ENCODE results near the gene EMC10.
A peak's percentile ranks its signal among the peaks of the same experiment; 100 is the strongest.
"Not testable (repeated sequence)": the region's sequence is repeated elsewhere in the genome, so short reads cannot be mapped to it uniquely, and the experiment has no call there.

EMC10 gene

DNA sequence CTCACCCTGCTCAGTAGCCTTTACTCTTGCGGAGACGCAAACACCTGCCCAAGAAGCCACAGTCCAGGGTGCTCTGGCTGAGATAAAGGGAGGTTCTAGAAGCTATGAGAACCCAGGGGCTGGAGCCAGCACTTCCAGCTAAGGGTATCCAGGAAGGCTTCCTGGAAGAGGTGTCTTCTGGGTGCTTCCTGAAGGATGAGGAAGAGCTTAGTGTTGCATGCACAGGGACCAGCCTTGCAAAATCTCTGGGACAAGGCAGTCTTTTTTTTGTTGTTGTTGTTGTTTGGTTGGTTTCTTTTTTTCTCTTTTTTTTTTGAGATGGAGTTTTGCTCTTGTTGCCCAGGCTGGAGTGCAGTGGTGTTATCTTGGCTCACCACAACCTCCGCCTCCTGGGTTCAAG lies 23.1 kb upstream of the EMC10 start:
- DNase-seq = no peak

DNA sequence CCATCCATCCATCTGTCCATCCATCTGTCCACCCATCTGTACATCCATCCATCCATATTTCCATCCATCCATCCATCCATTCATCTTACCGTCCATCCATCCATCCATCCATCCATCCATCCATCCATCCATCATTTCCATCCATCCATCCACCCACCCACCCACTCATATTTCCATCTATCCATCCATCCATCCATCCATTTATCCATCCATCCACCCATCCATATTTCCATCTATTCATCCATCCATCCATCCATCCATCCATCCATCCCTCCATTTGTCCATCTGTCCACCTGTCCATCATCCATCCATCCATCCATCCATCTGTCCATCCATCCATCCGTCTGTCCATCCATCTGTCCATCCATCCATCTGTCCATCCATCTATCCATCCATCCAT lies 20.3 kb upstream of the EMC10 start:
- no peak for DNase-seq

DNA sequence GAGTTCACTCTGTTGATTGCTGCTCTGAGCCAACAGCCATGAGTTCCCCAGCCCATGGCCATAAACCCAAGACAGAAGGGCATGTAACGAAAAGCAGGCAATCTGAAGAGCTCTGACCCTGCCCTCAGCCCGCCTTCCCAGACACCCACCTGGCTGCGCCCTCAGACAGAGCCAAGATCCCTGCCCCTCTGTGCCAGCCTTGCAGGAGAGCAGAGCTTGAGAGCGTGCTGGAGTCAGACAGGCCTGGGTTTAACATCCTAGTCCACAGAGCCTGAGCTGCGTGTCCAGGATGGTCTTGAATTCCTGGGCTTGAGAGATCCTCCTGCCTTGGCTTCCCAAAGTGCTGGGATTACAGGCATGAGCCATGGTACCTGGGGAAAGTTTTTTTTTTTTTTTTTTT lies 19.0 kb upstream of the EMC10 start:
- DNase-seq = no peak

DNA sequence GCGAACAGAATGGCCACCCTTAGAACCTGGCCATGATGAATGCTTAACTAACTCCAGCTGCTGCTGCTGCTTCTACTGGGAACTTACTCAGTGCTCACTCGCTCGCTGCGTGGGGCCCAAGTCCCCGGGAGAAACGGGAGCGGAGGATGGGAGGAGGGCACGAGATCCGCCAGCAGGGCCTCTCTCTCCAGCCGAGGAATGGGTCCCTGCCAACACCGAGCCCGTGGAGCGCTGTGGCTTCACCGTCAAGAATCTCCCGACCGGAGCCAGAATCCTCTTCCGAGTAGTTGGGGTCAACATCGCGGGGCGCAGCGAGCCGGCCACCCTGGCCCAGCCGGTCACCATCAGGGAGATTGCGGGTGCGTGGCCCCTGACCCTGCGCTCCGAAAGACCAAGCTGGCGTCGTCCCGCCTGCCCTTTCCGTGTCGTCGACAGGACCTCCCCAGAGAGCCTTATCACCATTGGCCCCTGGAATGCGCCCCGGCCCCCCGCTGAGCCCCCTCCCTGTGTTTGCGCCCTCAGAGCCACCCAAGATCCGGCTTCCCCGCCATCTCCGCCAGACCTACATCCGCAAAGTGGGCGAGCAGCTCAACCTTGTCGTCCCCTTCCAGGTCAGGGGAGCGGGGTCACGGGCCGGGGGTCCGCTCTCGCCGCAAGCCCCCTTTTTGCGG lies 17.8 kb upstream of the EMC10 start:
- no peak for DNase-seq

DNA sequence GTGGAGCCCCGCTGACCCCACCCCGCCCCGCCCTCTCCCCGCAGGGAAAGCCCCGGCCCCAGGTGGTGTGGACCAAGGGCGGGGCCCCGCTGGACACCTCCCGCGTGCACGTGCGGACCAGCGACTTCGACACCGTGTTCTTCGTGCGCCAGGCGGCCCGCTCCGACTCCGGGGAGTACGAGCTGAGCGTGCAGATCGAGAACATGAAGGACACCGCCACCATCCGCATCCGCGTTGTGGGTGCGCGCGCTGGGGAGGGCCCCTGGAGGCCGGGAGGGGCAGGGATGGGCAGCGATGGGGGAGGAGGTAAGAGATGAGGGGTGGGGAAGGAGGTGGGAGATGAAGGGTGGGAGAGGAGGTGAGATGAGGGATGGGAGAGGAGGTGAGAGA lies 17.2 kb upstream of the EMC10 start:
- no peak for DNase-seq

DNA sequence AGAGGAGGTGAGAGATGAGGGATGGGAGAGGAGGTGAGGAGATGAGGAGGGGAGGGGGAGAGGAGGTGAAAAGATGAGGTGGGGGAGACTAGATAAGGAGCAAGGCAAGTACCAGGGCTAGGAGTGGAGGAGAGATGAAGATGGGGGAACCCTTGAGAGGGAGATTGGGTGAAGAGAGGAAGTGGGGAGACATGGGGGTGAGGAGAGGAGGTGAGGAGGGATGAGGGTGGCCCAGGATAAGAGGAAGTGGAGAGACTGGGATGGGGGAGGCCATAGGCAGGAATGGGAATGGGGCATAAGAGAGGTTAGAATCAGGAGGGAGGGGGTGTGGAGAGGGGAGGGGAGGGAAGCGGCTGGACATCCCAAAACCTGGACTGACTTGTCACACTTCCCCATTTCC lies 16.7 kb upstream of the EMC10 start:
- no peak for DNase-seq

DNA sequence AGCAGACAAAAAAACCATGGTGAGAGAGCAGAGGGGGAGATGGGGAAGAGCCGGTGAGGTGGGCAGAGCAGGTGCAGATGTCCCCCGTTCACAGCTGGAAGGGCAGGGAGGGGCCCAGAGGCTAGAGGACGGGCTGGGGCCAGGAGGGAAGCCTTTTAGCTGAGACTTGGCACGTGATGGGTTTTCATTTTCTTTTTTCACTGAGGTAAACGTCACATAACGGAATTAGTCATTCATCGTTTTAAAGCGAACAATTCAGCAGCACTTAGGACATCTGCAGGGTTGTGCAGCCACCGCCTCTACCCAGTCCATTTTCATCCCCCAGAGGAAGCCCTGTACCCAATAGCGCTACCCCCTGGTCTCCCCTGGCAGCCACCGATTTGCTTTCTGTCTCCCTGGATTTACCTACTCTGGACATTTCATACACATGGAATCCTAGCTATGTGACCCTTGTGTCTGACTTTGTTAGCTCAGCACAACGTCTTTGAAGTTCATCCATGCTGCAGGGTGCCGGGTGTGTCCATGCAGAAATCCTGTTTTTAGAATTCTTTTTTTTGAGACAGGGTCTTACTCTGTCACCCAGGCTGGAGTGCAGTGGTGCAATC lies 16.0 kb upstream of the EMC10 start:
- DNase-seq = no peak

DNA sequence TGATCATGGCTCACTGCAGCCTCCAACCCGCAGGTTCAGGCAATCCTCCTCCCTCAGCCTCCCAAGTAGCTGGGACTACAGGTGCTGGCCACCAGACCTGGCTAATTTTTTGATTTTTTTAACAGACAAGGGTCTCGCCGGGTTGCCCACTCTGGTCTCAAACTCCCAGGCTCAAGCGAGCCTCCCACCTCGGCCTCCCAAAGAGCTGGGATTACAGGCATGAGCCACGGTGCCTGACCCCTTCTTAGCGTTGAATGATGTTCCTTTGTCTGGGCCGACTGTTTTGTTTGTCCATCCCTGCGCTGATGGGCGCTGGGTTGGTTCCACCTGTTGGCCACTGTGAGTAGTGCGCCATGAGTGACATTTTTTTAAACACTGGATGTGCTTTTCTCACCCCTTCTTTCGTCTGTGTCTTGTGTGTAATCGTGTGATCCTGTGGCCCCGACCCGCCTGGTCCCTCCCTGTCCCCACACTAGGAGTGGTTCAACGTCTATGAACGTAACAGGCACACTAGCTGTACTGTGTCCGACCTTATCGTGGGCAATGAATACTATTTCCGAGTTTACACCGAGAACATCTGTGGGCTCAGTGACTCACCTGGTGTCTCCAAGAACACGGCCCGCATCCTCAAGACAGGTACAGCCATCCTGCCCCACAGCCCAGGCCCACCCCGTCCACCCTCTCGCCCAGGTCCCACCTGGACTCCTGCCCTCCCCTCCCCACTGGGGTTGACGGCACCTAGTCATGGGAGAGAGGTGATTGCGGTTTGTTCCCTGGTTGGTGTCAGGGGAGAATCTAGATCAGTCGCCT lies 15.0 kb upstream of the EMC10 start:
- peak; percentile 35 to 51 for DNase-seq

DNA sequence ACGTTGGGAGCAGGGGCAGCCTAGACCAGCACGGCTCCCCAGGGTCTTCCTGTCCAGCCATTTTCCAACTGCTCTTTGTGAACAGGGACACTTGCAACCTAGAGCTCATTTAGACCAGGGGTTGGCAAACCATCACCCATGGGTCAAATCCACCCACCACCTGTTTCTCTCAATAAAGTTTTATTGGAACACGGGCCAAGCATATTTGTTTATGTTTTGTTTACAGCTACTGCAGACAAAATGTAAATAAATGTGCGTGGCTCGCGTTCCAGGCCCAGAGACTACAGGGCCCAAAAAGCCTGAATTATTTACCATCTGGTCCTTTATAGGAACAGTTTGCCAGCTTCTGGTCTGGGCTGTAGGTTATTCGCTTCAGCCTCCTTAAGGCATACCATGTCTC lies 13.3 kb upstream of the EMC10 start:
- no peak for DNase-seq

DNA sequence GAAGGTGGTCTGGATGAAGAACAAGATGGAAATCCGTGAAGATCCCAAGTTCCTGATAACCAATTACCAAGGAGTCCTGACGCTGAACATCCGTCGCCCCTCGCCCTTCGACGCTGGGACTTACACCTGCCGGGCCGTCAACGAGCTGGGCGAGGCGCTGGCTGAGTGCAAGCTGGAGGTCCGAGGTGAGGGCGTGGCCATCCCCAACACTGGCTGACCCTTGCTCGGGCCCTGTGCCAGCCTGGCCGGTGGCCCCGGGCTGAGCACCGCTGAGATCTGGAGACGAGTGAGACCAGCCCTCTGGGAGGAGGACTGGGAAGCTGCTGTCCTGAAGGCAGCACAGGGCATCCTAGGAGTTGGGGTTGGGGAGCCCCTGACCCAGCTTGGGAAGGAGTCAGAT lies 12.0 kb upstream of the EMC10 start:
- no peak for DNase-seq

DNA sequence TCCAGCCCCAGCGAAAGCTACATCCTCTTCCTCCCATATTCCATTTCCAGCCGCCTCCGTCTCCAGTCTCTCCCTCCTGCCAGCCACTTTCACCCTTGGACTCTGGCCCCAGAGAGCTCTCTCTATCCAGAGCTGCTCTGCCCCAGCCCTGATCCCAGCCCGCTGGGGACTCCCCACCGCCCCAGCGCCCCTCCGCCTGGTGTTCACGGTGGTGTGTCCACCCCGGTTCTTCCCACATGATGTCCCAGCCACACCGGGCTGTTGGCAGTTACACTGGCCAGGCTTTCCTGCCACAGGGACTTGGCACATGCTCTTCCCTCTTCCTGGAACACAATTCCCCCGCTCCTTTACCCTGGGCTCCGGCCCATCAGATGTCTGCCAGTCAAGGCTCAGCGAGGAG lies 11.3 kb upstream of the EMC10 start:
- no peak for DNase-seq

DNA sequence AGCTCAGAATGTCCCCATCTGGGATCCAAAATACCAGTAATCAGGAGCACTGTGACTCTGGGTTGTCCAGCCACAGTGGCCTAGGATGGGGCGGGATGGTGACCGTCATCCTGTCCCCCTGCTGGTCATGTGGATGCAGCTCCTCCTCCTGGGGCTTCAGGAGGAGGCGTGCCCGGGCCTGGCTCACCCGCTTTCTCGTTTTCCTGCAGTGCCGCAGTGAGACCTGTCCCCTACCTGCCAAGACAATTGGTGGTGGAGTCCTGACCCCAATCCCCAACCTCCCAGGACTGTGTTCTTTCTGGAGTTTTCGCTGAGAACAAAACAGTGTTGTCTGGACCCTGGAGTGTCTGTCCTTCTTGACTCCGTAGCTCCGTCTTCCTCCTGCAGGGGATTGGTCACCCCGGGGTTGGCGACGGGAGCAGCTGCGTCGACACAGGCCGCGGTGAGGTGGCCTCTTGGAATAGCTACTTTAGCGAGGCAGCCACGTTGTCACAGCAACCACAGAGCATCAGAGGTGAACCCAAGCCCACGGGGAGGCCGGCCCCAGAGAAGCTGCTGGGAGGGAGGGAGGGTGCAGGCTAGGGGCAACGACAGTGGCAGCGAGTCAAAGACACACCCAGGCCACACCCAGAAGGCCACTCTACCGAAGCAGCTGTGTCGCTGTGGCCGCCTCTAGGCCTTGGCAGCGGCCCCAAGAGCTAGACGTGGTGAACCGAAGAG lies 10.2 kb upstream of the EMC10 start:
- DNase-seq = no peak

DNA sequence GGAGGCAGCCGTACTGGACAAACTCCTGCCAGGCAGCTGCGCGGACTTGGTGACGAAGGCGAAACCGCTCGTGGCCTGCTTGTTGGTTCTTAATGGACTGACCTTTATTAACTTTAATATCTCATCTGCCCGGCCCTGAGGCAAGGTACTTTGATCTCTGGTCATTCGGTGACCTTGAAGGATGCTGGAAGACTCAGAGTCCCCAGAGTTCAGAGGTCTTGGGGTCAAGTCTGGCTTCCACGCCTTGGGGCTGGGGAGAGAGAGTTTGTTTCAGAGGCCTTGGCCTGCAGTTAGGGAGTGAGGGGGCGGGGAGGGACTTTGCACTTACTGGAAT lies 9.6 kb upstream of the EMC10 start:
- DNase-seq = no peak

DNA sequence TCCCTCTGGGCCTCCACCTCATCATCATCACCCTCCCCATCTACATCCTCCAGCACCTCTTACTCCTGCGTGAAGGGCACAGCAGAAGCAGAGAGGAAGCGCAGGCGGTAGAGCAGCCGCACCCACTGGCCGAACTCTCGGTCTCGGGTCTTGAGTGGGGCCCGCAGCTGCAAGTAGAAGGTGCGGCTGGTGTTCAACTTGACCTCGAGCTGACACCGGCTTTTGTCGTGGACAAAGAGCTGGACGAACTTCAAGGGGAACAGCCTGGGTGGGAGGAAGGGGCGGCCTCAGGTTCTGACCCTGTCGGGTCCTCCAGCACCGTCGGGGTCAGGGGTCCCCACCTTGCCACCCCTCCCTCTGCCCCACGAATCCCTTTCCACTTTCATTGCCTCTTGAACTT lies 8.7 kb upstream of the EMC10 start:
- no peak for DNase-seq

DNA sequence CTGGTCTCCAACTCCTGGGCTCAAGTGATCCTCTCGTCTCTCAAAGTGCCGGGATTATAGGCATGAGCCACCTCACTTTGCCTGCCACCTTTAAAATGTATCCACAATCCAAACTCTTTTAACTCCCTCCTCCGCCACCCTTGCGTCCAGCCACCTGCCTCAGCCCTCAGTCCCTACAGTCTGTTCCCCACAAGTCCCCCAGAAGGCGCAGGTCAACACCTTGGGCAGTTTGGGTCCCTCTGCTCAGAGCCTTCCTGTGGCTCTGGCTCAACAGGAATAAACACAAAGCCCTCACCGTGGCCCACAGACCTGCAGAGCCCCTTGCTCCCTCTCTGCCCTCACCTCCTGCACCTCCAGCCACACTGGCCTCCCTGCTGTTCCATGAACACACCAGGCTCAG lies 7.5 kb upstream of the EMC10 start:
- no peak for DNase-seq

DNA sequence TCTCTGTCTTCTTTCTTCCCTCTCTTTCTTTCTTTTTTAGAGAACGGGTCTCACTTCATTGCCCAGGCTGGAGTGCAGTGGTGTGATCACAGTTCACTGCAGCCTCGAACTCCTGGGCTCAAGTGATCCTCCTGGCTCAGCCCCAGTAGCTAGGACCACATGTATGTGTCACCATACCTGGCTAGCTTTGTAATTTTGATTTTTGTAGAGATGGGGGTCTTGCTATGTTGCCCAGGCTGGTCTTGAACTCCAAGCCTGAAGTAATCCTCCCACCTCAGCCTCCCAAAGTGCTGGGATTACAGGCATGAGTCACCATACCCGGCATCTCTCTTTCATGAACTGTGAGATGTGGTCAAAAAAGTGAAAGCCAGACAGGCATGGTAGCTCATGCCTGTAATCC lies 3.0 kb upstream of the EMC10 start:
- DNase-seq = not testable (repeated sequence)

DNA sequence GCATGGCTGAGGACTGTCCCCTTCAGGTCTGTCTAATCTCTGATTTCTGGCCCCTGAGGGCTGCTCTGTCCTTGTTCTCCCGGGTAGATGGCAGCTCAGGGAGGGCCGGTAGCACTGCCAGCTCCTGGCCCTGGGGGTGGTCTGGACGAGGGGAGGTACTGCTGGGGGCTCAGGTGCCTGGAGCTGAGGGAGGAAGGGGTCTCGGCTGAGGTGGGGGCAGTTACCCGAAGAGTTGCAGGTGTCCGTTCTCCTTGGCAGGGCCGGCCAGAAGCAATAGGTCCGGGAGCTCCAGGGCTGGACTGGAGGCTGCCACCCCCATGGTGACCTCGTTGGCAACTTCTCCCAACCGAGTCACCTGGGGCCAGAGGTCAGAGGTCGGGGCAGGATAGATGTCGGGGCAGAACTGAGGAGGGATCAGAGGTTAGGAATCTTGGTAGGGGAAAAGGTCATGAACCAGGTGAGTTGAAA lies 1.2 kb upstream of the EMC10 start:
- DNase-seq = no peak

DNA sequence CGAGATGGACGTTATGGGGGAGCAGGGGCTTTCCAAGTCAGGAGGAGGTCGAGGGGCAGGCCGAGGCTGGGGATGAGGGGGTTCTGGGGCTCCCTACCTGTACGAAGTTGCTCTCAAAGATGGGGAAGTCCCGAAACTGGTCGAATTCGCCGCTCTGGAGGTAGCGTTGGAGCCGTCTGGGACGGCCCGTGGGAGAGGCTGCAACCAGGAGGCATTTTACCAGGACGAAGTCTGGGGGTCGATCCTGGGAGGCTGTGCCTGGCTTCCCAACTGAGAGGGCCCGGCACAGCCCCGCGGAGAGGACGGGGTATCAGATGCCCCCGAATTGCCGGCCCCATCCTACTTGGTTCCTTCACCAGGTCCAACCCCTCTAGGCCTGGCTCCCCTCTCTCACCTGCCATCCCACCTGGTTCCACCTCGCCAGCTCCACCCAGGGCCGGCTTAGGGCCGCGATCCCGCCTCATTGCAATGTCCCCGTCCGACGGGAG lies 527 bp upstream of the EMC10 start:
- DNase-seq = no peak

DNA sequence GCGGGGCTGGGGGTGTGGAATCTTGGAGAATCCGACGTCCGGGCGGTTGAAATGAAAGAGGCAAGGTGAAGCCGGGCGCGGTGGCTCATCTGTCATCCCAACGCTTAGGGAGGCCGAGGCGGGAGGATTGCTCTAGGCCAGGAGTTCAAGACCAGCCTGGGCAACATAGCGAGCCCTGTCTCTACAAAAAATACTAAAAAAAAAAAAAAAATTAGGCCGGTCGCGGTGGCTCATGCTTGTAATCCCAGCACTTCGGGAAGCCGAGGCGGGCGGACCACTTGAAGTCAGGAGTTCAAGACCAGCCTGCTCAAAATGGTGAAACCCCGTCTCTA lies 566 bp downstream of the EMC10 start:
- DNase-seq = no peak

DNA sequence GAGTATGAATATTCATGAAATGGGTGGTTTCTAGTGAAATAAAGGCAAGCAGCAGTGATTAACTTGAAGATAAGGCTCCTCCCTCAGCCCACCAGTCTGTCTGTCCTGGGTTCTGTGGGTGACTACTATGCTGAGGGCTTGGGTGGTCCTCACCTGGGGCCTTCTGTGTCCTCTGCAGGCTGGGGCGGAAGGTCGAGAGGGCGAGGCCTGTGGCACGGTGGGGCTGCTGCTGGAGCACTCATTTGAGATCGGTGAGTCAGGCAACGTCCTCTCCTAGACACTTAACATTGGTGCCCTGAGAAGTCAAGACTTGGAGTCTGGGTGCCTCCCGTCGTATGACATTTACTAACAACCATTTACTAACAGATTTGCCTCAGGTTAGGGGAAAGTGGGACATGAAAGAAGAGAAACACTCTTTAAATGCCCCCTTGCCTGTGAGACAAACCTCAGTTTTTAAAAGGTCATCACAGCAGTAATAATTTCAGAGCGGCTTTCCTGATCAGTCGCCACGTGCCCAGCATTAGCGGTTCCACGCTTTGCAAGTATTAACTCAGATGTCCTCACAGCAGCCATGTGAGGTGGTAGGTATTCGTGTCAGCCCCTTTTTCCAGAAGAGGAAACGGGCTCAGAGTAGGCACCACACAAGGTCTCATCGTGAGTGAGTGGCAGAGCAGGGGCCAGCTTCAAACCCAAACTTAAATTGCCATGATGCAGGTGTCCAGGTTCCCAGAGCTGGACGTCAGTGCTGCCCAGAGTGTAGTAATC lies 1.6 kb downstream of the EMC10 start:
- no peak for DNase-seq

DNA sequence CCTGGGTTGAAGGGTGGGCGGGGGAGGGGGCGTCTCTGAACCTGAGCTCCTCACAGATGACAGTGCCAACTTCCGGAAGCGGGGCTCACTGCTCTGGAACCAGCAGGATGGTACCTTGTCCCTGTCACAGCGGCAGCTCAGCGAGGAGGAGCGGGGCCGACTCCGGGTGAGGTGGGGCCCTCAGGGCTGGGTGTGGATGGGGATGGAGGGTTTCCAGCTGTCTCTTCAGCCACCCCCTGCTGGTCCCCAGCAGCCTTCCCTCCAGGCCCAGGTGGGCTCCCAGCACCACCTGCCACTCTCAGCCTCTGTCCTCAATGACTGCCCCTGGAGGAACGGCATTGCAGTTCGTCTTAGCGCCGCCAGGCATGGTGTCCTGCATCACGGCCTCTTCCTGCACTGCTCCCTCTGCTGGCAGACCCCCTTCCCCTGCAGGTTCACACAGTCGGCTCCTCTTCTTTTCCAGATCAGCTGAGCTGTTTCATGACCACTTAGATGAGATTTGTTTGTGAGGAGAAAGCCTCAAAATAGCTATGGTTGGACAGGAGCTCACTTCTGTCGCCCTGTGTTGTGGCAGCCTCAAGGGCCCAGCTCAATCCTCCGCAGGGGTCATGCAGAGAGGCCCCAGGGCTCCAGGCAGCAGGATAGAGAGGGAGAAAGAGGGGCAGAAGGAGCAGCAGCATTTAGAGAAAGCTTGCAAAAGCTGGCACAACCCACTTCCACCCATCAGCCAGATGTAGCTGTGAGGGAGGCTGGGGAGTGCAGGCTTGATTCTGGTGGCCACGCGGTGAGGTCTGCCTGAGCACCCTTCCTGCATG lies 2.8 kb downstream of the EMC10 start:
- no peak for DNase-seq

DNA sequence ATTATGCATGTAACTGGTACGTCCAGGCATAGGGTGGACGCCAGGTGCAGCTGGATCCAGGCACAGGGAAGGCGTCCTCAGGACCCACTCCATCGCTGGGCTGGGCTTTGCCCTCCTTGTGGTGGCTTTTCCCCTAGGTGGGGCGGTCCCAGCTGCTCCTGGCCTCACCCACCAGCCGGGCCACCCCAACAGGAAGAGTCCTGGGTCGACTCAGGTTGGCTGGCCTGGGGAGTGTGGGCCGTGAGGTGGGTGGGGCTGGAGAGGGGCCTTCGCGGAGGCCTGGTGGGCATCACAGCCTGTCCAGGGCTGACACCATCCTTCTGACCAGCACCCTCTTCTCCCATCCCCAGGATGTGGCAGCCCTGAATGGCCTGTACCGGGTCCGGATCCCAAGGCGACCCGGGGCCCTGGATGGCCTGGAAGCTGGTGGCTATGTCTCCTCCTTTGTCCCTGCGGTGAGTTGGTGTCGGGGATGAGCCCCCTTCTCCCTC lies 3.5 kb downstream of the EMC10 start:
- DNase-seq = no peak
